Endothelial cell of umbilical vein (primary cell): Measurements from ENCODE around the gene CAMTA1.

Source experiments
- GATA2 ChIP-seq: IDR thresholded peaks from 2 replicates; pipeline ENCODE4 v1.7.0; 2011; ENCODE audit warnings: low read depth, mild to moderate bottlenecking, moderate library complexity, mixed read lengths, low read length; ENCODE audit not compliant: insufficient read length, insufficient read depth
- JUN ChIP-seq: IDR thresholded peaks from 2 replicates; pipeline ENCODE4 v1.6.1; 2011; ENCODE audit warnings: borderline replicate concordance, low read depth; ENCODE audit not compliant: insufficient read length, insufficient read depth
- POLR2A ChIP-seq: IDR thresholded peaks from 2 replicates; pipeline ENCODE4 v1.6.1; 2012; ENCODE audit warnings: low read depth, mild to moderate bottlenecking, control low read depth, low read length

GRCh38 chr1:6874298-6874697 lies 89.0 kb downstream of the CAMTA1 start:
- TF ChIP-seq POLR2A (no peak), JUN (no peak), GATA2 (no peak)
